Suprapubic skin (tissue), 4 donors: Measurements from ENCODE around the gene CRAT. TPM values are rescaled to one million over a fixed set of nuclear protein-coding genes. Genes with fewer than 3 reads are reported as not detected.
A peak's percentile ranks its signal among the peaks of the same experiment; 100 is the strongest.

Experiments used
- DNase-seq, 2 donors: peaks; one replicate each; pipeline ENCODE4 v3.0.0-alpha.2; 2019; ENCODE audit warnings: low spot score in 2 of 2
- H3K27ac ChIP-seq: fragments of 200-600 bp; sonication (generic); one replicate; pipeline ENCODE4 v1.5.1; 2019
- H3K27me3 ChIP-seq: fragments of 200-600 bp; sonication (generic); one replicate; pipeline ENCODE4 v1.5.1; 2019
- H3K36me3 ChIP-seq: fragments of 200-600 bp; sonication (generic); one replicate; pipeline ENCODE4 v1.5.1; 2019
- H3K4me1 ChIP-seq: fragments of 200-600 bp; sonication (generic); one replicate; pipeline ENCODE4 v1.5.1; 2019
- H3K4me3 ChIP-seq: fragments of 200-600 bp; sonication (generic); one replicate; pipeline ENCODE4 v1.5.1; 2019; ENCODE audit warnings: mild to moderate bottlenecking
- H3K9me3 ChIP-seq: fragments of 200-600 bp; sonication (generic); one replicate; pipeline ENCODE4 v1.5.1; 2019
- CTCF ChIP-seq, 2 donors: fragments of 200-600 bp in 1 of 2; fragments of 450-650 bp in 1 of 2; sonication (generic) in 1 of 2; IDR thresholded peaks; one replicate each; pipeline ENCODE4 v1.5.1; 2016 to 2019; ENCODE audit warnings: antibody characterized with exemption in 2 of 2, mild to moderate bottlenecking in 1 of 2, moderate library complexity in 1 of 2
- EP300 ChIP-seq: sonication (generic); formaldehyde crosslinking; IDR thresholded peaks from one replicate; pipeline ENCODE4 v1.6.1; 2017; ENCODE audit warnings: antibody characterized with exemption
- POLR2A ChIP-seq, 2 donors: fragments of 450-650 bp; IDR thresholded peaks; one replicate each; pipeline ENCODE4 v1.6.1; 2017; ENCODE audit warnings: antibody characterized with exemption in 2 of 2, mild to moderate bottlenecking in 2 of 2, moderate library complexity in 2 of 2
- POLR2AphosphoS5 ChIP-seq, 3 donors: sonication (generic); formaldehyde crosslinking; IDR thresholded peaks; one replicate each; pipeline ENCODE4 v1.6.1; 2017; ENCODE audit warnings: antibody characterized with exemption in 3 of 3
- WGBS: methylation state at CpG from one replicate; pipeline ENCODE4 v1.1.5; 2018; 5-methylcytosine and 5-hydroxymethylcytosine counted together
- total RNA-seq, 4 donors: library from RNA; depleted of rRNA; stranded (reverse); fragments of >200 nt; gene quantifications; one replicate each; pipeline ENCODE4 v1.1.0, GENCODE V29; 2016

The CRAT gene
- total RNA-seq, 4 donors from 2014 or later, result 27.4 to 156 (median 42.8) TPM

- H3K4me1 ChIP-seq, result peaks cover 52% of the 10 kb centered on the region
- TF ChIP-seq CTCF (IDR thresholded peaks at IDR 0.05) (no peak), POLR2AphosphoS5 (IDR thresholded peaks at IDR 0.05) (no peak), EP300 (no peak), POLR2A (IDR thresholded peaks at IDR 0.05) (no peak)
- H3K27me3 ChIP-seq, result no peaks in the 10 kb centered on the region
- DNase-seq, result no peak
- H3K36me3 ChIP-seq, result peaks cover 43% of the 10 kb centered on the region
- 70% methylated on average over 12 of the region's 19 CpGs for WGBS
- peak overlapping the region; percentile 100 for H3K27ac ChIP-seq
- H3K9me3 ChIP-seq, result no peaks in the 10 kb centered on the region
- H3K4me3 ChIP-seq, result no peak overlapping the region
Observed at GRCh38 chr9:129137292-129138143, 26.9 kb upstream of the CRAT start.

DNA sequence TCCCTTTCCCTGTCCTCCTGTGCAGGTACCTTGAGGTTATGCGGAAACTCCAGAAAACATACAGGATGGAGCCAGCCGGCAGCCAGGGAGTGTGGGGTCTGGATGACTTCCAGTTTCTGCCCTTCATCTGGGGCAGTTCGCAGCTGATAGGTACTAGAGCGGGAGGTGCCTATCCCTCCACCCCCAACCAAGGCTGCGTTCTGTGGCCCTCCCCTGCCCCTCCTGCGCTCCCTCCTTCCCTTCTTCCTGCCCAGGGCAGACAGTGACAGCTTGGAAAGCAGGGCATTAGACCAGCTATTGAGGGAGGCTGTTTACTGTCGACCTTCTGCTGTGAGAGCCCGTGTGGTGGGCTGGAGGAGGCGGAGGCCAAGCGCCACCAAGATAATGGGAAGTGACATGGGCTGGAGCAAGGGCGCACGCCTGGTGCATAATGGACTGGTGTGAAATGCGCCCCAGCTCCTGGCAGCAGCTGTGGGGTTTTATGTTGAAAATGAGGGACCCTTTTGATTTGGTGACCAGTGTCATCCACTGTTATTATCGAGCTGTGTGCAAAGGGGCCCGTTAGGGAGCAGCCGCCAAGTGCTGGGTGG, 25.9 kb upstream of the CRAT start:
- Histone ChIP-seq H3K36me3 (peaks cover 43% of the 10 kb centered on the region), H3K9me3 (no peaks in the 10 kb centered on the region), H3K4me3 (no peak overlapping the region), H3K27me3 (no peaks in the 10 kb centered on the region), H3K4me1 (peaks cover 48% of the 10 kb centered on the region), H3K27ac (no peak overlapping the region)
- TF ChIP-seq CTCF (IDR thresholded peaks at IDR 0.05), result no peak
- no peak for TF ChIP-seq POLR2A (IDR thresholded peaks at IDR 0.05)
- no peak for TF ChIP-seq POLR2AphosphoS5 (IDR thresholded peaks at IDR 0.05)
- no peak for TF ChIP-seq EP300
- 80% methylated on average over 15 of the region's 16 CpGs for WGBS
- DNase-seq, result no peak

- Histone ChIP-seq H3K27ac (no peak overlapping the region), H3K36me3 (peaks cover 46% of the 10 kb centered on the region), H3K9me3 (no peaks in the 10 kb centered on the region), H3K4me1 (peaks cover 41% of the 10 kb centered on the region), H3K27me3 (no peaks in the 10 kb centered on the region), H3K4me3 (no peak overlapping the region)
- 92% methylated on average over 6 of the region's 6 CpGs for WGBS
- no peak for DNase-seq
- TF ChIP-seq EP300 (no peak), CTCF (IDR thresholded peaks at IDR 0.05) (no peak)
Observed at GRCh38 chr9:129135476-129135875, 24.9 kb upstream of the CRAT start.

GRCh38 chr9:129133082-129133481, 22.5 kb upstream of the CRAT start:
- Histone ChIP-seq H3K4me1 (peaks cover 20% of the 10 kb centered on the region), H3K4me3 (no peak overlapping the region), H3K27ac (no peak overlapping the region), H3K27me3 (no peaks in the 10 kb centered on the region), H3K36me3 (peaks cover 55% of the 10 kb centered on the region), H3K9me3 (no peaks in the 10 kb centered on the region)
- no peak for DNase-seq
- no peak for TF ChIP-seq POLR2AphosphoS5 (IDR thresholded peaks at IDR 0.05)
- no peak for TF ChIP-seq POLR2A (IDR thresholded peaks at IDR 0.05)
- no peak for TF ChIP-seq EP300
- no peak for TF ChIP-seq CTCF (IDR thresholded peaks at IDR 0.05)
- WGBS, result no CpG with 5 or more reads among the region's 4 CpGs

- Histone ChIP-seq H3K4me3 (no peak overlapping the region), H3K27me3 (no peaks in the 10 kb centered on the region), H3K27ac (no peak overlapping the region), H3K36me3 (peaks cover 56% of the 10 kb centered on the region), H3K4me1 (peaks cover 10% of the 10 kb centered on the region), H3K9me3 (no peaks in the 10 kb centered on the region)
- 29% methylated on average over 6 of the region's 13 CpGs for WGBS
- TF ChIP-seq EP300 (no peak), CTCF (IDR thresholded peaks at IDR 0.05) (peak; percentile 96 to 98), POLR2A (IDR thresholded peaks at IDR 0.05) (no peak), POLR2AphosphoS5 (IDR thresholded peaks at IDR 0.05) (no peak)
- DNase-seq, result peak; percentile 88 to 92
Observed at GRCh38 chr9:129131300-129132145, 20.9 kb upstream of the CRAT start.
